Esophagus muscularis mucosa (tissue), 3 donors: ENCODE measurements around the gene UBE2E2.

ENCODE experiments used
- POLR2A ChIP-seq: fragments of 450-650 bp; IDR thresholded peaks from one replicate; pipeline ENCODE4 v1.6.1; 2017; ENCODE audit warnings: antibody characterized with exemption, moderate library complexity, mild to moderate bottlenecking, low read depth
- POLR2AphosphoS5 ChIP-seq, 2 donors: sonication (generic); formaldehyde crosslinking; IDR thresholded peaks; one replicate each; pipeline ENCODE4 v1.6.1; 2017; ENCODE audit warnings: antibody characterized with exemption in 2 of 2
- TF ChIP-seq, protein P1 (sequence below), 3 experiments: fragments of 200-600 bp in 2 of 3; fragments of 450-650 bp in 1 of 3; sonication (generic) in 2 of 3; IDR thresholded peaks; one replicate each; pipeline ENCODE4 v1.5.1; 2017 to 2019; ENCODE audit warnings: antibody characterized with exemption in 3 of 3, mild to moderate bottlenecking in 2 of 3, moderate library complexity in 1 of 3

DNA sequence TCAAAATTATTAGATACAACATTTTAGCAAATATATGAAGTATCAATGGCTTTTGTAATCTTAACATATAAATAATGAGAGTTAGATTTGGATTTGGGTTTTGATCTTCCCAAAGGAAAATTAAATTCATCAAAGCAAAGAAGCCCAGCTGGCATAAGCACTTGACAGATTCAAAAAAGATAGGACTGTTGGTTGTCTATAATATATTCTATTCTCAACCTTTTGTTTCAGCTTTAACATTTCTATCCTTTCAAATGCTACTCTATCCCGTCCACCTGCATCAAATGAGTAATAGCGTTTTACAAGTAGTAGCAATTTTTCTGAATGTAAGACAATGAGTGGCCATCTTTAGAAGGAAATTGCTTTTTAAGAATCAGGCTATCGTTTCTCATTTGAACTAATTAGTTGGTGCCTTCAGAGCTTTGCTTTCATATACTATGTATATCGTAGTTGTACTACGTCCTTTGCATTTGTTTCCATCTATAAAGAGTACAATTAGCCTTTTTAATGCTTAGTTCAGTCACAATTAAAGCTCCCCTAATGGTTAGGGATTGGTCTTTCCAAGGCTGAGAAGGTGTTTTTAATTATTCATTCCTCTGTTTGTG lies 278.0 kb downstream of the UBE2E2 start:
- TF ChIP-seq, protein P1, sequence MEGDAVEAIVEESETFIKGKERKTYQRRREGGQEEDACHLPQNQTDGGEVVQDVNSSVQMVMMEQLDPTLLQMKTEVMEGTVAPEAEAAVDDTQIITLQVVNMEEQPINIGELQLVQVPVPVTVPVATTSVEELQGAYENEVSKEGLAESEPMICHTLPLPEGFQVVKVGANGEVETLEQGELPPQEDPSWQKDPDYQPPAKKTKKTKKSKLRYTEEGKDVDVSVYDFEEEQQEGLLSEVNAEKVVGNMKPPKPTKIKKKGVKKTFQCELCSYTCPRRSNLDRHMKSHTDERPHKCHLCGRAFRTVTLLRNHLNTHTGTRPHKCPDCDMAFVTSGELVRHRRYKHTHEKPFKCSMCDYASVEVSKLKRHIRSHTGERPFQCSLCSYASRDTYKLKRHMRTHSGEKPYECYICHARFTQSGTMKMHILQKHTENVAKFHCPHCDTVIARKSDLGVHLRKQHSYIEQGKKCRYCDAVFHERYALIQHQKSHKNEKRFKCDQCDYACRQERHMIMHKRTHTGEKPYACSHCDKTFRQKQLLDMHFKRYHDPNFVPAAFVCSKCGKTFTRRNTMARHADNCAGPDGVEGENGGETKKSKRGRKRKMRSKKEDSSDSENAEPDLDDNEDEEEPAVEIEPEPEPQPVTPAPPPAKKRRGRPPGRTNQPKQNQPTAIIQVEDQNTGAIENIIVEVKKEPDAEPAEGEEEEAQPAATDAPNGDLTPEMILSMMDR (IDR thresholded peaks at IDR 0.05): no peak
- TF ChIP-seq POLR2AphosphoS5 (IDR thresholded peaks at IDR 0.05) (no peak), POLR2A (no peak)
